UCSD-AML1 (cell line): ENCODE measurements around the gene NUDT16L1.
"Not testable (repeated sequence)": the region's sequence is repeated elsewhere in the genome, so short reads cannot be mapped to it uniquely, and the experiment has no call there.

ENCODE experiments used
- DNase-seq: peaks from one replicate; lab custom pipeline; 2025; ENCODE audit not compliant: unreplicated experiment; lab: John Stamatoyannopoulos, UW

Gene NUDT16L1

GRCh38 chr16:4713663-4714501, 20.5 kb downstream of the NUDT16L1 start:
- no peak for DNase-seq

- no peak for DNase-seq
Observed at GRCh38 chr16:4714996-4715395, 21.6 kb downstream of the NUDT16L1 start.

- DNase-seq = no peak
Observed at GRCh38 chr16:4718466-4718865, 25.1 kb downstream of the NUDT16L1 start.

- DNase-seq = no peak
Observed at GRCh38 chr16:4723071-4723767, 29.9 kb downstream of the NUDT16L1 start.

GRCh38 chr16:4724661-4725270, 31.4 kb downstream of the NUDT16L1 start:
- no peak for DNase-seq

GRCh38 chr16:4726616-4727015, 33.3 kb downstream of the NUDT16L1 start:
- no peak for DNase-seq

- DNase-seq = no peak
Observed at GRCh38 chr16:4728676-4729075, 35.3 kb downstream of the NUDT16L1 start.

- DNase-seq = no peak
Observed at GRCh38 chr16:4729876-4730275, 36.5 kb downstream of the NUDT16L1 start.

GRCh38 chr16:4733211-4733742, 39.9 kb downstream of the NUDT16L1 start:
- DNase-seq = no peak

- DNase-seq = no peak
Observed at GRCh38 chr16:4733747-4734062, 40.3 kb downstream of the NUDT16L1 start.

GRCh38 chr16:4734063-4734729, 40.8 kb downstream of the NUDT16L1 start, which contains the start of the genes ANKS3 and DNAAF8:
Gene ANKS3 (minus strand): TSS chr16:4734271. CDS start chr16:4730149, 4,122 bp downstream.
Gene DNAAF8 (plus strand): TSS chr16:4734537. CDS start chr16:4736515, 1,978 bp downstream.
- DNase-seq = peak; percentile 90

GRCh38 chr16:4734730-4735535, 41.6 kb downstream of the NUDT16L1 start:
- peak; percentile 86 for DNase-seq

GRCh38 chr16:4736546-4736945, 43.2 kb downstream of the NUDT16L1 start:
- no peak for DNase-seq

GRCh38 chr16:4737545-4737944, 44.2 kb downstream of the NUDT16L1 start:
- no peak for DNase-seq

GRCh38 chr16:4738370-4738769, 45.0 kb downstream of the NUDT16L1 start:
- DNase-seq = not testable (repeated sequence)

- no peak for DNase-seq
Observed at GRCh38 chr16:4743226-4743878, 50.0 kb downstream of the NUDT16L1 start.

- no peak for DNase-seq
Observed at GRCh38 chr16:4744555-4745273, 51.4 kb downstream of the NUDT16L1 start.

- DNase-seq = no peak
Observed at GRCh38 chr16:4745274-4745569, 51.9 kb downstream of the NUDT16L1 start.
